Right lobe of liver (tissue), 6 donors: ENCODE data around the gene SSTR5. TPM values are rescaled to one million over a fixed set of nuclear protein-coding genes. Genes with fewer than 3 reads are reported as not detected.

ENCODE experiments used
- ATAC-seq, 4 donors: fragments of 200-7000 bp; cut with Tn5 transposase; one replicate each; pipeline ENCODE4 v1.9.1; 2020; ENCODE audit warnings: mild to moderate bottlenecking in 4 of 4, moderate library complexity in 4 of 4
- DNase-seq, 3 donors: peaks; one replicate each; pipeline ENCODE4 v3.0.0-alpha.2; 2020
- H3K27ac ChIP-seq, 3 donors: fragments of 200-600 bp; one replicate each; pipeline ENCODE4 v1.8.0; 2022
- H3K27me3 ChIP-seq, 2 donors: fragments of 200-600 bp; one replicate each; pipeline ENCODE4 v1.8.0; 2022
- H3K36me3 ChIP-seq, 4 donors: fragments of 200-600 bp; sonication (generic) in 1 of 4; one replicate each; pipeline versions ENCODE4 v1.5.1 to v1.8.0; 2017 to 2022; ENCODE audit warnings: control low read depth in 1 of 4
- H3K4me1 ChIP-seq, 4 donors: fragments of 200-600 bp; sonication (generic) in 1 of 4; one replicate each; pipeline versions ENCODE4 v1.5.1 to v1.8.0; 2017 to 2022; ENCODE audit warnings: control low read depth in 1 of 4
- H3K4me3 ChIP-seq, 3 donors: fragments of 200-600 bp; one replicate each; pipeline ENCODE4 v1.8.0; 2022
- H3K9me3 ChIP-seq, 4 donors: fragments of 200-600 bp; sonication (generic) in 1 of 4; one replicate each; pipeline versions ENCODE4 v1.5.1 to v1.8.0; 2017 to 2022; ENCODE audit warnings: control low read depth in 1 of 4
- POLR2A ChIP-seq: fragments of 450-650 bp; IDR thresholded peaks from one replicate; pipeline ENCODE4 v1.6.1; 2017; ENCODE audit warnings: antibody characterized with exemption, mild to moderate bottlenecking
- WGBS: methylation state at CpG from one replicate; pipeline ENCODE4 v1.1.6; 2018; ENCODE audit warnings: low coverage, low lambda C conversion rate; ENCODE audit not compliant: insufficient coverage; ENCODE audit errors: missing lambda C conversion rate; 5-methylcytosine and 5-hydroxymethylcytosine counted together
- intact Hi-C, 2 donors: fragments of 100-400 bp; cut with DNase I; formaldehyde crosslinking; loops; one replicate each; pipeline versions ENCODE4 v1.11.2 to v1.14.1; 2022
- total RNA-seq, 6 experiments: library from RNA; depleted of rRNA in 2 of 6; stranded (reverse); fragments of >200 nt in 2 of 6; fragmentation: NEBNext Ultra II Directional in 3 of 6; extraction: Animal tissue kit (Norgen Biotek cat#: 25700) in 3 of 6; gene quantifications; one replicate each; pipeline versions ENCODE4 v1.1.0 to v1.2.4, GENCODE V29; 2016 to 2023
- TF ChIP-seq, protein P1 (sequence below), 4 donors: fragments of 200-600 bp in 3 of 4; fragments of 450-650 bp in 1 of 4; IDR thresholded peaks; one replicate each; pipeline versions ENCODE4 v1.5.1 to v1.8.0; 2016 to 2022; ENCODE audit warnings: antibody characterized with exemption in 4 of 4, mild to moderate bottlenecking in 2 of 4
- donor health status: DM: no; HTN: yes; CAD: no.
- donor health status: DM: no; HTN: no; CAD: no.
- donor health status: DM: no; HTN: no; CAD: no.
- donor health status: DM: no; HTN: yes; CAD: no.
- donor health status: DM: no; HTN: yes; CAD: no.

SSTR5 gene
- total RNA-seq, 6 experiments from 2014 or later, result not detected

DNA sequence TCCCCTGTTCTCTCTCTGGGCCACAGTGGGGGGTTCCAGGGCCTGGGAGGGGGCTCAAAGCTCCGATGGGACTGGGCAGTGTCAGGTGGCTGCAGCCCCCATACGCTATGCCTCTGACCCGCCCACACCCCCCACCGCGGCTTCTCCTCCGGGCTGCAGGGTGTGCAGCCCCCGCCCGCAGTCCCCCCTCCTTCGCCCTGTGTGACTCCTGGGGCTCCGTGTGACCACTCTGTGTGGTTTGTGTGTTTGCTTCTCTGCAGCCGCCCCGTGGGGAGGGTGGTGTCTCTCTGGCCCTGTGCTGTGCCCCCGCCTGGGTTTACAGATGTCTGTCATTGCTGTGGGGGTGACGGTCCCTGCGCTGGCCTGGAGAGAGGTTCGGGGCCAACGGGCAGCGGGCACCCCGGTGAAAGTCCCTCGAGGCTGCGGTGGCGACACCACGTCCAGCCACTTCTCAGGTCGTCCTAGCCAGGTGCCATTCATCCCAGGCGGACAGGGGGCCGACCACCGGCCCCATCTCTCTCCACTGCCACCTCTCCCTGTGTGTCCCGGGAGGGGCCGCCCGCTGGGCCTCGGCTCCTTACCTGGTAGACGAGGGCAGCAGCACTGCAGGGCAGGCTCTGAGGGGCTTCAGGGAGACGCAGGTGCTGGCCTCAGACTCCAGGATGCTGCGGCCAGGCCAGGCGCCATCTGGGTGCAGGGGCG, 5.5 kb downstream of the SSTR5 start:
- H3K27me3 ChIP-seq, result peaks cover 0 to 3% of the 10 kb centered on the region in 2 donors
- H3K4me3 ChIP-seq, result no peak overlapping the region
- no peaks in the 10 kb centered on the region for H3K36me3 ChIP-seq
- ATAC-seq (no peak), DNase-seq (no peak)
- intact Hi-C loops, result no loop called here
- no peak overlapping the region for H3K27ac ChIP-seq
- TF ChIP-seq POLR2A, result no peak
- TF ChIP-seq, protein P1, sequence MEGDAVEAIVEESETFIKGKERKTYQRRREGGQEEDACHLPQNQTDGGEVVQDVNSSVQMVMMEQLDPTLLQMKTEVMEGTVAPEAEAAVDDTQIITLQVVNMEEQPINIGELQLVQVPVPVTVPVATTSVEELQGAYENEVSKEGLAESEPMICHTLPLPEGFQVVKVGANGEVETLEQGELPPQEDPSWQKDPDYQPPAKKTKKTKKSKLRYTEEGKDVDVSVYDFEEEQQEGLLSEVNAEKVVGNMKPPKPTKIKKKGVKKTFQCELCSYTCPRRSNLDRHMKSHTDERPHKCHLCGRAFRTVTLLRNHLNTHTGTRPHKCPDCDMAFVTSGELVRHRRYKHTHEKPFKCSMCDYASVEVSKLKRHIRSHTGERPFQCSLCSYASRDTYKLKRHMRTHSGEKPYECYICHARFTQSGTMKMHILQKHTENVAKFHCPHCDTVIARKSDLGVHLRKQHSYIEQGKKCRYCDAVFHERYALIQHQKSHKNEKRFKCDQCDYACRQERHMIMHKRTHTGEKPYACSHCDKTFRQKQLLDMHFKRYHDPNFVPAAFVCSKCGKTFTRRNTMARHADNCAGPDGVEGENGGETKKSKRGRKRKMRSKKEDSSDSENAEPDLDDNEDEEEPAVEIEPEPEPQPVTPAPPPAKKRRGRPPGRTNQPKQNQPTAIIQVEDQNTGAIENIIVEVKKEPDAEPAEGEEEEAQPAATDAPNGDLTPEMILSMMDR (IDR thresholded peaks at IDR 0.05), result no peak
- WGBS, result 23% methylated on average over 7 of the region's 36 CpGs
- H3K4me1 ChIP-seq, result peaks cover 0 to 26% (median 7%) of the 10 kb centered on the region in 4 donors
- H3K9me3 ChIP-seq, result no peaks in the 10 kb centered on the region

DNA sequence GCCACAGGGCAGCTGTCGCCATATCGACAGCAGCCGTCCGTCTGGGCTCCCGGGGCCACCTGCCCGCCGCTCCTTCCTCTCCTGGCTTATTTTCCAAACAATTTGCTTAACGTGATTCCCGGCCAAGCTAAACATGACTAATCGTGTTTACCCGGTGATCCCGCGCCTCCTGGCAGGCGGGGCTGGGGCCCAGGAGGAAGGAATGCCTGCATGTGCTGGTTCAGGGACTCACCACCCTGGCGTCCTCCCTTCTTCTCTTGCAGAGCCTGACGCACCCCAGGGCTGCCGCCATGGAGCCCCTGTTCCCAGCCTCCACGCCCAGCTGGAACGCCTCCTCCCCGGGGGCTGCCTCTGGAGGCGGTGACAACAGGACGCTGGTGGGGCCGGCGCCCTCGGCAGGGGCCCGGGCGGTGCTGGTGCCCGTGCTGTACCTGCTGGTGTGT, 6.1 kb downstream of the SSTR5 start:
- intact Hi-C loops, result no loop called here
- Histone ChIP-seq H3K27me3 (no peaks in the 10 kb centered on the region), H3K9me3 (no peaks in the 10 kb centered on the region), H3K4me1 (peaks cover 0 to 26% (median 7%) of the 10 kb centered on the region in 4 donors), H3K27ac (no peak overlapping the region), H3K36me3 (no peaks in the 10 kb centered on the region), H3K4me3 (no peak overlapping the region)
- WGBS, result 29% methylated on average over 10 of the region's 28 CpGs
- no peak for TF ChIP-seq POLR2A
- TF ChIP-seq, protein P1 (IDR thresholded peaks at IDR 0.05), result no peak
- peak; percentile 81 to 93 (median 89) for ATAC-seq
- peak; percentile 81 to 82 (median 81) for DNase-seq

DNA sequence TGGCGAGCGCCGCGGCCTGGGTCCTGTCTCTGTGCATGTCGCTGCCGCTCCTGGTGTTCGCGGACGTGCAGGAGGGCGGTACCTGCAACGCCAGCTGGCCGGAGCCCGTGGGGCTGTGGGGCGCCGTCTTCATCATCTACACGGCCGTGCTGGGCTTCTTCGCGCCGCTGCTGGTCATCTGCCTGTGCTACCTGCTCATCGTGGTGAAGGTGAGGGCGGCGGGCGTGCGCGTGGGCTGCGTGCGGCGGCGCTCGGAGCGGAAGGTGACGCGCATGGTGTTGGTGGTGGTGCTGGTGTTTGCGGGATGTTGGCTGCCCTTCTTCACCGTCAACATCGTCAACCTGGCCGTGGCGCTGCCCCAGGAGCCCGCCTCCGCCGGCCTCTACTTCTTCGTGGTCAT, 6.8 kb downstream of the SSTR5 start:
- H3K27ac ChIP-seq, result no peak overlapping the region
- H3K36me3 ChIP-seq, result no peaks in the 10 kb centered on the region
- WGBS, result 93% methylated on average over 3 of the region's 43 CpGs
- no peak overlapping the region for H3K4me3 ChIP-seq
- intact Hi-C loops, result no loop called here
- DNase-seq (no peak), ATAC-seq (no peak)
- peaks cover 0 to 26% (median 7%) of the 10 kb centered on the region in 4 donors for H3K4me1 ChIP-seq
- H3K9me3 ChIP-seq, result no peaks in the 10 kb centered on the region
- TF ChIP-seq POLR2A, result no peak
- TF ChIP-seq, protein P1 (IDR thresholded peaks at IDR 0.05), result no peak
- H3K27me3 ChIP-seq, result no peaks in the 10 kb centered on the region

DNA sequence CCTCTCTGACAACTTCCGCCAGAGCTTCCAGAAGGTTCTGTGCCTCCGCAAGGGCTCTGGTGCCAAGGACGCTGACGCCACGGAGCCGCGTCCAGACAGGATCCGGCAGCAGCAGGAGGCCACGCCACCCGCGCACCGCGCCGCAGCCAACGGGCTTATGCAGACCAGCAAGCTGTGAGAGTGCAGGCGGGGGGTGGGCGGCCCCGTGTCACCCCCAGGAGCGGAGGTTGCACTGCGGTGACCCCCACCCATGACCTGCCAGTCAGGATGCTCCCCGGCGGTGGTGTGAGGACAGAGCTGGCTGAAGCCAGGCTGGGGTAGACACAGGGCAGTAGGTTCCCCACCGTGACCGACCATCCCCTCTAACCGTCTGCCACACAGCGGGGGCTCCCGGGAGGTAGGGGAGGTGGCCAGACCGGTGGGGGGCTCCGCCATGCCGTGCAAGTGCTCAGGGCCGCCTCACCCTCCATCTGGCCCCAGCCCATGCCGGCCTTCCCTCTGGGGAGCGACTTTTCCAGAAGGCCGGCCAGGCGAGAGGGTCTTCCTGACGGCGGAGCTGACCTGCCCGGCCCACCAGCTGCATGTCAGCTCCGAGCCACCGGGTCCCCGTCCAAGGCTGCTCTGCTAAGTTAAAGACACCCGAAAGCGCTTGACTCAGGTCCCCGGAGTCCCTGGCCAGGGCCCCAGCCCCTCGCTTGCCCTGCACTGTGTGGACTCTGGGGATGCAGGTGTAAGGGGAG, 7.4 kb downstream of the SSTR5 start:
- ATAC-seq, result no peak
- H3K27me3 ChIP-seq, result no peaks in the 10 kb centered on the region
- no peak overlapping the region for H3K4me3 ChIP-seq
- no peaks in the 10 kb centered on the region for H3K9me3 ChIP-seq
- TF ChIP-seq POLR2A, result no peak
- TF ChIP-seq, protein P1 (IDR thresholded peaks at IDR 0.05), result no peak
- 86% methylated on average over 18 of the region's 45 CpGs for WGBS
- H3K27ac ChIP-seq, result no peak overlapping the region
- intact Hi-C loops, result no loop called here
- peaks cover 0 to 26% (median 7%) of the 10 kb centered on the region in 4 donors for H3K4me1 ChIP-seq
- H3K36me3 ChIP-seq, result no peaks in the 10 kb centered on the region
- no peak for DNase-seq
